Liver (tissue), 3 donors: ENCODE measurements around the gene FMN1.

Source experiments
- EGR1 ChIP-seq, 2 donors: IDR thresholded peaks; 2 replicates each; pipeline ENCODE4 v1.6.1; 2016 to 2018; ENCODE audit warnings: antibody characterized with exemption in 2 of 2, low read depth in 2 of 2
- HNF4A ChIP-seq, 2 donors: conservative IDR thresholded peaks; 2 replicates each; pipeline ENCODE4 v1.6.1; 2016; ENCODE audit warnings: antibody characterized with exemption in 2 of 2, mild to moderate bottlenecking in 2 of 2
- JUND ChIP-seq, 2 donors: IDR thresholded peaks; 2 replicates each; pipeline ENCODE4 v1.6.1; 2016; ENCODE audit warnings: antibody characterized with exemption in 2 of 2
- RAD21 ChIP-seq, 2 donors: IDR thresholded peaks; 2 replicates each; pipeline ENCODE4 v1.6.1; 2016; ENCODE audit warnings: antibody characterized with exemption in 2 of 2, mild to moderate bottlenecking in 2 of 2
- TAF1 ChIP-seq: conservative IDR thresholded peaks from 2 replicates; pipeline ENCODE4 v1.6.1; 2016; ENCODE audit warnings: antibody characterized with exemption, mild to moderate bottlenecking
- TF ChIP-seq, protein P1 (sequence below): fragments of 150-350 bp; IDR thresholded peaks from 2 replicates; pipeline ENCODE4 v1.5.1; 2017; ENCODE audit warnings: improper control_type of control experiment, low read depth, low read length; ENCODE audit not compliant: missing input control
- TF ChIP-seq, protein P2 (sequence below): IDR thresholded peaks from 2 replicates; pipeline ENCODE4 v1.6.1; 2016; ENCODE audit warnings: antibody characterized with exemption
- TF ChIP-seq, protein P3 (sequence below): IDR thresholded peaks from 2 replicates; pipeline ENCODE4 v1.6.1; 2016; ENCODE audit warnings: antibody characterized with exemption
- TF ChIP-seq, protein P4 (sequence below): IDR thresholded peaks from 2 replicates; pipeline ENCODE4 v1.6.1; 2016; ENCODE audit warnings: antibody characterized with exemption, mild to moderate bottlenecking
- TF ChIP-seq, protein P5 (sequence below): IDR thresholded peaks from 2 replicates; pipeline ENCODE4 v1.6.1; 2016; ENCODE audit warnings: antibody characterized with exemption
- donor health status: healthy.
- donor health status: healthy.

DNA sequence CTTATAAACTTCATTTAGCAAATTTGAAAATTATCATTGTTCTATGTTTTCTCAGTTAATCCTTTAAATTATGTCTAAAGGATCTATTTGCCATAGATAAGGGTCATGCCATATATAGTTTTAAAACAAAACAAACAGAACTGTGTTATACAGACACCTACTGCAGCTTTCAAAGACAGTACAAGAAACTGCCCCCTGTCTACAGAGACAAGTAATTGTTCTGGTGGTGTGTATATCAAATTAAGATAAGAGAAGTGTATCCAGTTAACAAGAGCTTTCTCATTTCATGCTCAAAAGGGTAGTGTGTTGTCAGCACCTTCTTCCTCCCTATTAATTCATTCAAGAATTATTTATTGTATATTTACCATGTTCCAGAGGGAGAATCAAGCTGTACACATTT lies 201.2 kb downstream of the FMN1 start:
- TF ChIP-seq EGR1 (IDR thresholded peaks at IDR 0.05; ENCODE audit: low read depth in 2 of 2) (no peak), RAD21 (IDR thresholded peaks at IDR 0.05) (no peak), JUND (IDR thresholded peaks at IDR 0.05) (no peak), TAF1 (no peak), HNF4A (conservative IDR thresholded peaks at IDR 0.05) (no peak)
- TF ChIP-seq, protein P1, sequence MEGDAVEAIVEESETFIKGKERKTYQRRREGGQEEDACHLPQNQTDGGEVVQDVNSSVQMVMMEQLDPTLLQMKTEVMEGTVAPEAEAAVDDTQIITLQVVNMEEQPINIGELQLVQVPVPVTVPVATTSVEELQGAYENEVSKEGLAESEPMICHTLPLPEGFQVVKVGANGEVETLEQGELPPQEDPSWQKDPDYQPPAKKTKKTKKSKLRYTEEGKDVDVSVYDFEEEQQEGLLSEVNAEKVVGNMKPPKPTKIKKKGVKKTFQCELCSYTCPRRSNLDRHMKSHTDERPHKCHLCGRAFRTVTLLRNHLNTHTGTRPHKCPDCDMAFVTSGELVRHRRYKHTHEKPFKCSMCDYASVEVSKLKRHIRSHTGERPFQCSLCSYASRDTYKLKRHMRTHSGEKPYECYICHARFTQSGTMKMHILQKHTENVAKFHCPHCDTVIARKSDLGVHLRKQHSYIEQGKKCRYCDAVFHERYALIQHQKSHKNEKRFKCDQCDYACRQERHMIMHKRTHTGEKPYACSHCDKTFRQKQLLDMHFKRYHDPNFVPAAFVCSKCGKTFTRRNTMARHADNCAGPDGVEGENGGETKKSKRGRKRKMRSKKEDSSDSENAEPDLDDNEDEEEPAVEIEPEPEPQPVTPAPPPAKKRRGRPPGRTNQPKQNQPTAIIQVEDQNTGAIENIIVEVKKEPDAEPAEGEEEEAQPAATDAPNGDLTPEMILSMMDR = no peak
- TF ChIP-seq, protein P2, sequence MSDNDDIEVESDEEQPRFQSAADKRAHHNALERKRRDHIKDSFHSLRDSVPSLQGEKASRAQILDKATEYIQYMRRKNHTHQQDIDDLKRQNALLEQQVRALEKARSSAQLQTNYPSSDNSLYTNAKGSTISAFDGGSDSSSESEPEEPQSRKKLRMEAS = no peak
- TF ChIP-seq, protein P3, sequence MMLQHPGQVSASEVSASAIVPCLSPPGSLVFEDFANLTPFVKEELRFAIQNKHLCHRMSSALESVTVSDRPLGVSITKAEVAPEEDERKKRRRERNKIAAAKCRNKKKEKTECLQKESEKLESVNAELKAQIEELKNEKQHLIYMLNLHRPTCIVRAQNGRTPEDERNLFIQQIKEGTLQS = no peak
- TF ChIP-seq, protein P4, sequence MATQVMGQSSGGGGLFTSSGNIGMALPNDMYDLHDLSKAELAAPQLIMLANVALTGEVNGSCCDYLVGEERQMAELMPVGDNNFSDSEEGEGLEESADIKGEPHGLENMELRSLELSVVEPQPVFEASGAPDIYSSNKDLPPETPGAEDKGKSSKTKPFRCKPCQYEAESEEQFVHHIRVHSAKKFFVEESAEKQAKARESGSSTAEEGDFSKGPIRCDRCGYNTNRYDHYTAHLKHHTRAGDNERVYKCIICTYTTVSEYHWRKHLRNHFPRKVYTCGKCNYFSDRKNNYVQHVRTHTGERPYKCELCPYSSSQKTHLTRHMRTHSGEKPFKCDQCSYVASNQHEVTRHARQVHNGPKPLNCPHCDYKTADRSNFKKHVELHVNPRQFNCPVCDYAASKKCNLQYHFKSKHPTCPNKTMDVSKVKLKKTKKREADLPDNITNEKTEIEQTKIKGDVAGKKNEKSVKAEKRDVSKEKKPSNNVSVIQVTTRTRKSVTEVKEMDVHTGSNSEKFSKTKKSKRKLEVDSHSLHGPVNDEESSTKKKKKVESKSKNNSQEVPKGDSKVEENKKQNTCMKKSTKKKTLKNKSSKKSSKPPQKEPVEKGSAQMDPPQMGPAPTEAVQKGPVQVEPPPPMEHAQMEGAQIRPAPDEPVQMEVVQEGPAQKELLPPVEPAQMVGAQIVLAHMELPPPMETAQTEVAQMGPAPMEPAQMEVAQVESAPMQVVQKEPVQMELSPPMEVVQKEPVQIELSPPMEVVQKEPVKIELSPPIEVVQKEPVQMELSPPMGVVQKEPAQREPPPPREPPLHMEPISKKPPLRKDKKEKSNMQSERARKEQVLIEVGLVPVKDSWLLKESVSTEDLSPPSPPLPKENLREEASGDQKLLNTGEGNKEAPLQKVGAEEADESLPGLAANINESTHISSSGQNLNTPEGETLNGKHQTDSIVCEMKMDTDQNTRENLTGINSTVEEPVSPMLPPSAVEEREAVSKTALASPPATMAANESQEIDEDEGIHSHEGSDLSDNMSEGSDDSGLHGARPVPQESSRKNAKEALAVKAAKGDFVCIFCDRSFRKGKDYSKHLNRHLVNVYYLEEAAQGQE = no peak
- TF ChIP-seq, protein P5, sequence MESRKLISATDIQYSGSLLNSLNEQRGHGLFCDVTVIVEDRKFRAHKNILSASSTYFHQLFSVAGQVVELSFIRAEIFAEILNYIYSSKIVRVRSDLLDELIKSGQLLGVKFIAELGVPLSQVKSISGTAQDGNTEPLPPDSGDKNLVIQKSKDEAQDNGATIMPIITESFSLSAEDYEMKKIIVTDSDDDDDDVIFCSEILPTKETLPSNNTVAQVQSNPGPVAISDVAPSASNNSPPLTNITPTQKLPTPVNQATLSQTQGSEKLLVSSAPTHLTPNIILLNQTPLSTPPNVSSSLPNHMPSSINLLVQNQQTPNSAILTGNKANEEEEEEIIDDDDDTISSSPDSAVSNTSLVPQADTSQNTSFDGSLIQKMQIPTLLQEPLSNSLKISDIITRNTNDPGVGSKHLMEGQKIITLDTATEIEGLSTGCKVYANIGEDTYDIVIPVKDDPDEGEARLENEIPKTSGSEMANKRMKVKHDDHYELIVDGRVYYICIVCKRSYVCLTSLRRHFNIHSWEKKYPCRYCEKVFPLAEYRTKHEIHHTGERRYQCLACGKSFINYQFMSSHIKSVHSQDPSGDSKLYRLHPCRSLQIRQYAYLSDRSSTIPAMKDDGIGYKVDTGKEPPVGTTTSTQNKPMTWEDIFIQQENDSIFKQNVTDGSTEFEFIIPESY = no peak
